Lung microvascular endothelial cell (primary cell): ENCODE measurements around the gene CEP126. TPM values are rescaled to one million over a fixed set of nuclear protein-coding genes. Genes with fewer than 3 reads are reported as not detected.
"Not testable (repeated sequence)": the region's sequence is repeated elsewhere in the genome, so short reads cannot be mapped to it uniquely, and the experiment has no call there.

Experiments
- DNase-seq, 2 donors: peaks; one replicate each; pipeline versions ENCODE4 v3.0.0 to v3.0.0-alpha.2; 2010; ENCODE audit warnings: low read depth in 2 of 2
- total RNA-seq: library from RNA; depleted of rRNA; stranded (reverse); fragments of >200 nt; gene quantifications from 2 replicates; pipeline ENCODE4 v1.2.1, GENCODE V29; 2014

Gene CEP126
- total RNA-seq, 1 donor from 2014 or later: 0.40 TPM

DNA sequence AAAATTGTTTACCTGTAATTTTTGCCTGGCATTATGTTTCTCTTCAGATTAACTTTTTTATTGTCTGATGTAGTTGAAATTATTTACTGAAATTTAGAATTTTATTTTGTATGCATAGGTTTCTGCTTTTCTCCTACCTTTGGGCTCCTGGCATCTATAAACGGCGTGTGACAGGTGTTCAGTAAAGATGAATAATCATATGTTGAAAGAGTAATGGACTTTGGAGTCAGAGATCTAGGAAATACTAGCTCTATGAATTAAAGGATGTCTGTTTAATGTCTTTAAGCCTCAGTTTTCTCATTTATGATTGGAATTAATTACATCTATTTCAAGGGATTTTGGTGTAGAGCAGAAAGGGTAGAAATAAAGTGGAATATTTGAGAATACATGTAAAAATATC is 8.7 kb downstream of the CEP126 start:
- no peak for DNase-seq

- DNase-seq: no peak
These were observed 14.6 kb downstream of the CEP126 start for GRCh38 chr11:101929294-101929915.

GRCh38 chr11:101931692-101932091 is 16.9 kb downstream of the CEP126 start:
- no peak for DNase-seq

DNA sequence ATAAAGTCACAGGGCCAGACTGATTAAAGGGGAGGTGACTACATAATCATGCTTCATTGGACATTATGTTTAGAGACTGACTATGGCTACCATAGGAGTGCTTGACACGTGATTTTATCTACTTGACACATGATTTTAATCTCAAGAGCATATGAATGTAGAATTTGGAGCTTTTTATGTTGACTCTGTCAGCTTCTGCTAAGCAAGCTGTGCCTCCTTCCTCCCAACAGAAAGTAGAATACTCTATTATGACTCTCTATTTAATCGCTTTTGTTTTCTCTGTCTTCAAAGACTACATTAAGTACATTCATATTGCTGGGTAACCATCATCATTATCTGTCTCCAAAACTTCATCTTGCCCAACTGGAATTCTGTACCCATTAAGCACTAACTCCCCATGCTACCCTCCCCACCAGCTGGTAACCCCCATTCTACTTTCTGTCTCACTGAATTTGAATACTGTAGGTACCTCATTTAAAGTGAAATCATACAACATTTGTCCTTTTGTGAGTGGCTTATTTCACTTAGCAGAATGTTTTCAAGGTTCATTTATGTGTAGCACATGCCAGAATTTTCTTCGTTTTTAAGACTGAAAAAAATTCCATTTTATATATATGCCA is 26.2 kb downstream of the CEP126 start:
- DNase-seq: no peak

- DNase-seq: no peak
These were observed 30.1 kb downstream of the CEP126 start for GRCh38 chr11:101944923-101945322.

DNA sequence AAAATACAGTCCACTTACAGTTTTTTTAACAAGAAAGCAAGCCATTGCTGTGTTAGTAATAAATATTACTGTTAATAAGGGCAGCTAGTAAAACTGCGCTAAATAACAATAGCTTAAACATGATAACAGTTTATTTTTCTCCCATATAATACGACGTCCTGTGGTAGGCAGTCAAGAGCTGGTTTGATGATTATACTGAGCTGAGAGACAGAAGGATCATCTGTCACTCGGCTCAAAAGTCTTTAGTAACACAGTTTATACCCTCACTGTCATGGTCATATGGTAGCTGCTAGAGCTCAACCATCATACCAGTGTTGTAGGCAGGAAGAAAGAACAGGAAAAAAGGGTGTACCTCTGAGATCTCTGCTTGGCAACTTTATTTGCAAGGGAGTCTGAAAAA is 30.6 kb downstream of the CEP126 start:
- DNase-seq: no peak

DNA sequence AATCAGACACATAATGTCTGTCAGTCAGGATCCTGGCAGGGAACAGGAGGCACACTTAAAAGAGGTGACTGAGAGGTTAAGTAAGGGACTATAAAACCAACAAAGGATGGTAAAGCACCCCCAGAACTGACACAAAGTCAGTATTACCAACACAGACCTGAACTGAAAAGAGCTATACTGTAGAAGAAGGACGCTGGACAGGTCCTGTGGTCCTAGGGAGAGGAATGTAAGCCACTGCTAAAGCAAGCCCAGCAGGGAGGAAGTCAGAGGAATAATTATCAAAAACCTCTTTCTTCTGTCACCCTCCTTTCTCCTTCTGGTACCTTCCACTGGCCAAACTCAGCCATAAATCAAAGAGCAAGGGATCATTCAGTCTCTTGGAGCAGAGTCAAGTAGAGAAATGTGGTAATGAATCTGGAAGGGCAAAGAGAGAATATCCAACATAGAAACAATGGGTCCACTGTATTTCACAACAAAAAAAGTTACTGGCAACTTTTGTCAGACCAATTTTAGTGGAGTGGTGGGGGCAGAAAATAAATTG is 34.9 kb downstream of the CEP126 start:
- DNase-seq: no peak

- DNase-seq: no peak
These were observed 40.5 kb downstream of the CEP126 start for GRCh38 chr11:101955278-101955677.

DNA sequence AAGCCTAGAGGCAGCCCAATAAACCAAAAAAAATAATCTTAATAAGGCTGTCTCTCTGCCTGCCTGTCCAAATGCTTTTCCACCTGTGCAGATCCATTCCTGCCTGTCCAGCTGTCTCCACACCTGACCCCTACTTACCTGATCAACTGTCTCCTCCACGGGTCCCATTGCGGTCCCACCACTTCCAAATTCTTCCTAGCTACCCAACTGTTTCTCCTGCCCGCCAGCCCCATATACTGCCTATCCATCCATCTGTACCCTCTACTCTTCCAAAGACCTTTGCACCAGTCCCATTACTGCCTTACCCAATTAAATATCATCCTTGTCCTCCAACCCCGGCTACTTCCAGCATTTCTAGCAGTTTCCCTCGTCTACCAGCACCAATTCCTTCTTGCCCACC is 40.9 kb downstream of the CEP126 start:
- no peak for DNase-seq

DNA sequence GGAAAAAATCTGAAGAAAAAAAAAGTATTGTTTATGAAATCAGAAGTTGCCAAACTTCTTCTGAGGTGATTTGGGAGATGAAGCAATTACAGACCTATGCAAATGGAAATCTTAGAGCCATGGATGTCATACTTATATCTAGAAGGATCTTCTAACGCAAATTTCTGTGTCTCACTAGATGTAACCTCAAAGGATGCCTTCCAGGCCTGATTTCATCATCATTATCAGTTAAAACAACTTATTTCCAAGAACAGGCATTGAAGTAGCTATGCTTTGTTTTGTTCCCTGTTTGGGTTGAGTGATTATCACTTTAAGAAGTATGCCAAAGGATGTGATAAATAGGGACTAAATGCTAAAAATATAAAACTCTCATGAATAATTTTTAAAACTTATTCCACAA is 45.4 kb downstream of the CEP126 start:
- no peak for DNase-seq

- not testable (repeated sequence) for DNase-seq
These were observed 49.4 kb downstream of the CEP126 start for GRCh38 chr11:101964200-101964599.

- DNase-seq: no peak
These were observed 59.4 kb downstream of the CEP126 start for GRCh38 chr11:101974255-101974654.

DNA sequence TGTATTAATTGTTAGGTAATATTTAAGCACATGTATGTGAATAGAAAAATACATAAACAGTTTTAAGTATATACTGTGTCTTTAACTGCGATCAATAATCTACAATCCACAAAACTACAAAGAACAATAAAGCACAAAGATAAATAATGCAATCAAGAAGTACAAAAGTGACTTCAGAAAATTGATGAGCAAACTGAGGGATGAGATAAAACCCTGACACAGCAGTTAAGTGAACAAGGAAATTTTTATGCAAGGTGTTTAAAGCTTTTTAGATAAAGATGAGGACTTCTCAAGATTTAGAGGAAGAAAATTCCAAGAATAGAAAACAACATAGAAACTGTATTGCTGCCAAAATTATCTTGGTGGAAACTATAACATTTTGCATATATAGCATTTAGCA is 60.0 kb downstream of the CEP126 start:
- DNase-seq: no peak

- DNase-seq: no peak
These were observed 60.9 kb downstream of the CEP126 start for GRCh38 chr11:101975734-101976133.

- no peak for DNase-seq
These were observed 72.6 kb downstream of the CEP126 start for GRCh38 chr11:101987370-101987769.

DNA sequence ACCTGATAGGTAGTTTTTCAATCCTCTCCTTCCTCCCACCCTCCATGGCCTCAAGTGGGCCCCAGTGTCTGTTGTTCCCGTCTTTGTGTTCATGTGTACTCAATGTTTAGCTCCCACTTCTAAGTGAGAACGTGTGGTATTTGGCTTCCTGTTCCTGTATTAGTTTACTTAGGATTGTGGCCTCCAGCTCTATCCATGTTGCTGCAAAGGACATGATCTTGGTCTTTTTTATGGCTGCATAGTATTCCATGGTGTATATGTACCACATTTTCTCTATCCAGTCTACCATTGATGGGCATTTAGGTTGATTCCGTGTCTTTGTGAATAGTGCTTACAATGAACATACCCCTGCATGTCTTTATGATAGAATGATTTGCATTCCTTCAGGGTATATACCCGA is 78.4 kb downstream of the CEP126 start:
- no peak for DNase-seq

GRCh38 chr11:101994052-101994469 is 79.3 kb downstream of the CEP126 start:
- not testable (repeated sequence) for DNase-seq

DNA sequence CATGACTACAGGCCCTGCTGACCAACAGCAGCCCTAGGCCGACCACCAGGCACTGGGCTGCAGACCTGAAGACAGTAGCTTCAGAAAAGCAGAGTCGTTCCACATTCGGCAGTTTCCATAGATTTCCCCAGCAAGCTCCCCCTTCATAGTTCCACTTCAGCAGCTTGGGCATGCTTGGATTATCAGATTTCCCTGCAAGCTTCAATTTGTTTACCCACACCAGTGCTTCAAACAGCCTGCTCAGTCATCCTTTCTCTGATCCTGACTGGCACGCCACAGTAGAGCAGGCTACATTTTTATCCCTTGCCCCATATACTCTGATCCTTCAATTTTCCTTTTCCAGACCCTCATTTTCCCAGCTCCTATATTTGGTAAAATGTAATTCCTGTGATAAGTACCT is 81.3 kb downstream of the CEP126 start:
- DNase-seq: no peak

DNA sequence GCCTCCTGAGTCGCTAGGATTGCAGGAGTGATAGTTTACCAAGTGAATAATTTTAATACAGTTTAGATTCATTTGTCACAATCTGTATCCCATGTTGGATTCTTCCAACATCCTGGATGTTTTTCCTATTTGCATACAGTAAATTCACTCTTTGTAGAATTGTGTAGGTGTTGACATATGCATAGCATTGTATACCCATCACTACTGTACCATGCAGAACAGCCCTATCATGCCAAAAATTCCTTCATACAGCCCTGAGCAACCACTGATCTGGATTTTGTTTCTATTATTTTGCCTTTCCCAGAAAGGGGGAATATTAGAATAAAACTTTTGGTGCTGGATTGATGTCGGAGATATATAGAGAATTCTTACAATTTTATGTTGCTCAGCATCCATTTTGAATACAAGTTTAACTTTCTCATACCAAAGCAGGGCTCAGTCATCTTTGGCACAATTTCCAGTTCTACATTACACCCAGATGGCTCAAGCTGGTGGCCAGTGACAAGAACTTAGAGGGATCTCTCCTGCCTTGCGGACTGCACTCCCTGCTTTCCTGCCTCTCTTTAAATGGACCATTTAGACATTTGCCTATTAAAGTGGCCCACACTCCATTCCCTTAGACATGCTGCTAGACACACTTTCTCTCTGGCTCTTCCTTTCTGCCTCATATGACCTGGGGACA is 87.0 kb downstream of the CEP126 start:
- no peak for DNase-seq

- DNase-seq: no peak
These were observed 89.4 kb downstream of the CEP126 start for GRCh38 chr11:102004220-102004619.

DNA sequence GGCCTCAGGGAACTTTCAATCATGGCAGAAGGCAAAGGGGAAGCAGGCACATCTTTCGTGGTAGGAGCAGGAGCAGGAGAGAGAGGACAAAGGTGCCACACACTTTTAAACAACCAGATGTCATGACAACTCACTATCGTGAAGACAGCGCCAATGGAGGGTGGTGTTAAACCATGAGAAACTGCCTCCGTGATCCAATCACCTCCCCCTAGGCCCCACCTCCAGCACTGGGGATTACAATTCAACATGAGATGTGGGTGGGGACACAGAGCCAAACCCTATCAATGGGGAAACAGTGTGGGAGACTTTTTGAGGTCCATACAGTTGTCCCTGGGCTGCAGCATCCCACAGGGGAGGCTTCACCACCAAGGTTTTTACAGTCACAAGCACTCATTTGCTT is 90.5 kb downstream of the CEP126 start:
- no peak for DNase-seq

DNA sequence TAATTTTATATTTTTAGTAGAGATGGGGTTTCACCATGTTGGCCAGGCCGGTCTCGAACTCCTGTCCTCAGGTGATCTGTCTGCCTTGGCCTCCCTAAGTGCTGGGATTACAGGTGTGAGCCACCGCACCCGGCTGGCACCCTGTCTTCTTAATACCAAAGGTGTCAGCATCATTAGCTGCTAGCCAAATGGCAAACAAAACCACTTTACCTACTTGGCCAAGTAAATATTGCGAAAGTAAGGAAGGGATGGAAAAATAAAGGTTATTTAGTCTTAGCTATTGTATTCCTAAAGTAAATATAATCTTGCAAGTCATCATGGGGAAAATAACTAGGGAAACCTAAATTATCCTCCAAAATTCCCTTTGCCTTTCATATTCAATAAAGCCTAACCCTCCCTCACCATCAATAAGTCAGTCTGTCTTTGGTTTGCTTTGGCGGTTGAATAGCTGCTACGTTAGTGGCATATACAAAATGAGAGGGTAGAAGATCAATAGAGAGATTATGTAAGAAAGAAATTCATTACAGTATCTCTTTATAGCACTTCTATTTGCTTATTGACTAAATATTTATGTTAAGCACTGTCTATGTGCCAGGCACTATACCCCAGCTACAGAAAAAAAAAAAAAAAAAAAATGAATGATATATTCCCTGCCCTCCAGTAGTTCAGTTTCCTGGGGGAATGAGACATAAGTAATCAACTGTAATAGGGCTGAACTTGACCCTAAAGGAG is 92.2 kb downstream of the CEP126 start:
- no peak for DNase-seq
